Epithelial cell of esophagus (primary cell): ENCODE measurements around the gene DDX28.

Source experiments
- DNase-seq: peaks from one replicate; pipeline ENCODE4 v3.0.0; 2010; ENCODE audit warnings: low read depth
- H3K4me3 ChIP-seq: 2 replicates; pipeline ENCODE4 v1.5.1; 2011; ENCODE audit warnings: mild to moderate bottlenecking, low read length, control low read depth
- TF ChIP-seq, protein P1 (sequence below): IDR thresholded peaks from 2 replicates; pipeline ENCODE4 v1.5.1; 2011; ENCODE audit warnings: low read depth, mild to moderate bottlenecking, low read length, control low read depth, inconsistent platforms; ENCODE audit not compliant: insufficient read depth; ENCODE audit errors: missing control alignments

Gene DDX28

GRCh38 chr16:67986949-67987348 is 36.1 kb downstream of the DDX28 start:
- TF ChIP-seq, protein P1, sequence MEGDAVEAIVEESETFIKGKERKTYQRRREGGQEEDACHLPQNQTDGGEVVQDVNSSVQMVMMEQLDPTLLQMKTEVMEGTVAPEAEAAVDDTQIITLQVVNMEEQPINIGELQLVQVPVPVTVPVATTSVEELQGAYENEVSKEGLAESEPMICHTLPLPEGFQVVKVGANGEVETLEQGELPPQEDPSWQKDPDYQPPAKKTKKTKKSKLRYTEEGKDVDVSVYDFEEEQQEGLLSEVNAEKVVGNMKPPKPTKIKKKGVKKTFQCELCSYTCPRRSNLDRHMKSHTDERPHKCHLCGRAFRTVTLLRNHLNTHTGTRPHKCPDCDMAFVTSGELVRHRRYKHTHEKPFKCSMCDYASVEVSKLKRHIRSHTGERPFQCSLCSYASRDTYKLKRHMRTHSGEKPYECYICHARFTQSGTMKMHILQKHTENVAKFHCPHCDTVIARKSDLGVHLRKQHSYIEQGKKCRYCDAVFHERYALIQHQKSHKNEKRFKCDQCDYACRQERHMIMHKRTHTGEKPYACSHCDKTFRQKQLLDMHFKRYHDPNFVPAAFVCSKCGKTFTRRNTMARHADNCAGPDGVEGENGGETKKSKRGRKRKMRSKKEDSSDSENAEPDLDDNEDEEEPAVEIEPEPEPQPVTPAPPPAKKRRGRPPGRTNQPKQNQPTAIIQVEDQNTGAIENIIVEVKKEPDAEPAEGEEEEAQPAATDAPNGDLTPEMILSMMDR = no peak
- H3K4me3 ChIP-seq = no peak overlapping the region
- DNase-seq = no peak

GRCh38 chr16:67982011-67982696 is 40.9 kb downstream of the DDX28 start:
- TF ChIP-seq, protein P1 = no peak
- no peak for DNase-seq
- H3K4me3 ChIP-seq = no peak overlapping the region

DNA sequence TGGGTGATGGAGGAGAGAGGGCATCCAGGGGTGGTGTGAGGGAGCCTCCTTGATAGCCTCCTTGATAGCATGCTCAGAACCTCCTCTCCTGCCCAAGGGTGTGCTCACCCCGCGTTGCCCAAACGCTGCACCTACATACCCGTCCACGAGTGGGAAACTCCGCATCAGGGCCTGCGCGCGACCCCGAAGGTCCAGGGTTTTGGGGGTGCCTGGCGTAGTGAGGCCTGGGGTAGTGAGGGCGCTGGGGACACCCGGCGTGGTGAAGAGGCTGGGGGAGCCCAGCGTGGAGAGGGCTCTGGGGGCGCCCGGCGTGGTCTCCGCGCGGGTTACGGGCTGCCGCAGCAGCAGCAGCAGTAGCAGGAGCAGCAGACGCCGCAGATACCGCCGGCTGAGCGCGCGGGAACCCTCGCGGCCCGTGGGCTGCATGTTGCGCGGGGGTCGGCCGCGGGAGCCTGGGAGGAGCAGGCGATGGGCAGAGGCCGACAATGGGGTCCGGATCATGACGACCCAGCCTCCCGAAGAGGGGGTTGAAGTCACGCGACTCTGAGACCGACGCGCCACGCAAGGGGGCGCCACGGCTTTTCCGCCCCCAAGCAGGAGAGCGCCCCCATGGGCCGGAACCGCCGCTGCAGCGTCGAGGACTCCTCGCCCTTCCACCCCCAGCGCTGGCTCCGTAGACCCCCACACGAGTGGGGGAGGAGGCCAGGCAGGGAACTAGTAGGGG is 42.9 kb downstream of the DDX28 start, which contains the start of gene DPEP3:
Gene DPEP3, minus strand, starts transcription at position 545 of the 724 bp plus-strand sequence. Its CDS starts 119 bp downstream, at position 426.
- DNase-seq = no peak
- TF ChIP-seq, protein P1 = no peak
- no peak within 1 kb of the TSS for H3K4me3 ChIP-seq

- no peak for DNase-seq
- no peak overlapping the region for H3K4me3 ChIP-seq
- TF ChIP-seq, protein P1 = no peak
Measured at GRCh38 chr16:67977469-67978227, 45.4 kb downstream of the DDX28 start.

GRCh38 chr16:67977005-67977404 is 46.0 kb downstream of the DDX28 start:
- no peak for DNase-seq
- TF ChIP-seq, protein P1 = no peak
- no peak overlapping the region for H3K4me3 ChIP-seq

GRCh38 chr16:67976205-67976604 is 46.8 kb downstream of the DDX28 start:
- DNase-seq = no peak
- TF ChIP-seq, protein P1 = no peak
- H3K4me3 ChIP-seq = no peak overlapping the region
